ENCODE data around the gene PLEKHM3. TPM values are rescaled to one million over a fixed set of nuclear protein-coding genes. Genes with fewer than 3 reads are reported as not detected.

PLEKHM3 gene
- total and polyA plus RNA-seq, 4 donors, result 15.6 to 34.5 (median 18.3) TPM

DNA sequence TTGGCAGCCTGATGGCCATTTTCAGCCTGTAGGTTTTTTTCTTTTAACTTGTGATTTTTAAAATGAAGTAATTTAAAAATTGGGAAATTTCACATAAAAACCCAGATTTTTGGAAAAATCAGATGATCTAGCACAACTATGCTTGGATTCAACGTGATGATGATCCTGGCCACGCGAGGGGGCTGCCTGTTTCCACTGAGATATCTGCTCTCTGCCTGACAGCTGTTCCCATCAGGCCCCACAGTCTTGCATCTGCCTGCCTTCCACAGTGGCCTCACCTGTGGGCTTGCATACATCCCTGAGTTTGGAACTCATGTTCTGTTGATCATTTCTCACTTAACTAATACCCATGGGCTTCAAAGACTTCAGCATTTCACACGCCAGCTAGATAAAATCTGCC lies 163.5 kb downstream of the PLEKHM3 start:
- no peak for DNase-seq (ENCODE audit: low read depth in 4 of 6, low spot score in 6 of 6)
- 80% methylated on average over 3 of the region's 4 CpGs for WGBS (ENCODE audit: insufficient coverage)
- H3K4me1 ChIP-seq (ENCODE audit: control insufficient read depth, insufficient read depth, low read length), result no peaks in the 10 kb centered on the region

DNA sequence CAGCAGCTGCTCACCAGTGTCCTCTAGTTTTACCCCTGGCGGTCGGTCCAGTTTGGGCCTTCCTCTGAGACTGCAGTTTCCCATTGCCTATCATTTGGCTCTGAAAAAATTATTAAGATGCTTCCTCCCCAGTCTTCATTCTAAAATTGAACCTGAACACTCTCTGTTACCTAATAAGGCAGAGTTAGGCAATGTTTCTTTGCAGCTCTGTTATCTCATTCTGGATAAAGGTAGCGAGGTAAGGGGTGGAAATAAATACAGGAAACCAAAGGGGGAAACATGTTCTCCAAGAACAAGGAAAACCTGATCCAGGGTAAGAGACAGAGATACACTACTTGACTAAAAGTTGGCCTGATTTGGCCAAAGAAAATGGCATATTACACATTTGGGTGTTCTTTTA lies 164.6 kb downstream of the PLEKHM3 start:
- Histone ChIP-seq H3K9me3 (ENCODE audit: control insufficient read depth, insufficient read depth, low read length) (no peaks in the 10 kb centered on the region), H3K4me3 (ENCODE audit: low read depth, low read length) (no peak overlapping the region), H3K36me3 (ENCODE audit: control insufficient read depth, insufficient read depth, low read length) (no peaks in the 10 kb centered on the region), H3K27me3 (ENCODE audit: control insufficient read depth, insufficient read depth, low read length) (no peaks in the 10 kb centered on the region), H3K27ac (ENCODE audit: low read depth, low read length) (no peak overlapping the region), H3K4me1 (ENCODE audit: control insufficient read depth, insufficient read depth, low read length) (no peaks in the 10 kb centered on the region)
- no peak for DNase-seq (ENCODE audit: low read depth in 4 of 6, low spot score in 6 of 6)
- WGBS (ENCODE audit: insufficient coverage), result 88% methylated on average over 2 of the region's 3 CpGs

More for the DNA sequence above, 163.5 kb downstream of the PLEKHM3 start:
- Histone ChIP-seq H3K9me3 (ENCODE audit: control insufficient read depth, insufficient read depth, low read length) (no peaks in the 10 kb centered on the region), H3K27ac (ENCODE audit: low read depth, low read length) (no peak overlapping the region), H3K36me3 (ENCODE audit: control insufficient read depth, insufficient read depth, low read length) (no peaks in the 10 kb centered on the region), H3K27me3 (ENCODE audit: control insufficient read depth, insufficient read depth, low read length) (no peaks in the 10 kb centered on the region), H3K4me3 (ENCODE audit: low read depth, low read length) (no peak overlapping the region)

DNA sequence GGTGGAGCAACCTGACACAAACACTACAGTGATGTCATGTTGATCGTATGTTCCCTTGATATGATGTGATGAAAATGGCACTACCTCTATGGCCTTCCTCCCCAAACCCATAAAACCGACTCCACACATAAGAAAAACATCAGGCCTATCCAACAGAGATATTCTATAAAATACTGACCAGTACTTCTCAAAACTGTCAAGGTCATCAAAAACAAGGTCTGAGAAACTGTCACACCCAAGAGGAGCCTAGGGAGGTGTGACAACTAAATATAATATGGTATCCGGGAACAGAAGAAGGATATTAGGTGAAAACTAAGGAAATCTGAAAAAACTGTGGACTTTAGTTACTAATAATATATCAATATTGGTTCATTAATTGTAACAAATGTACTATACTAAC lies 169.7 kb downstream of the PLEKHM3 start:
- Histone ChIP-seq H3K9me3 (ENCODE audit: control insufficient read depth, insufficient read depth, low read length) (no peaks in the 10 kb centered on the region), H3K27me3 (ENCODE audit: control insufficient read depth, insufficient read depth, low read length) (no peaks in the 10 kb centered on the region), H3K4me1 (ENCODE audit: control insufficient read depth, insufficient read depth, low read length) (no peaks in the 10 kb centered on the region), H3K36me3 (ENCODE audit: control insufficient read depth, insufficient read depth, low read length) (no peaks in the 10 kb centered on the region), H3K4me3 (ENCODE audit: low read depth, low read length) (no peak overlapping the region), H3K27ac (ENCODE audit: low read depth, low read length) (no peak overlapping the region)
- no CpG with 5 or more reads among the region's 3 CpGs for WGBS (ENCODE audit: insufficient coverage)
- DNase-seq (ENCODE audit: low read depth in 4 of 6, low spot score in 6 of 6), result no peak

DNA sequence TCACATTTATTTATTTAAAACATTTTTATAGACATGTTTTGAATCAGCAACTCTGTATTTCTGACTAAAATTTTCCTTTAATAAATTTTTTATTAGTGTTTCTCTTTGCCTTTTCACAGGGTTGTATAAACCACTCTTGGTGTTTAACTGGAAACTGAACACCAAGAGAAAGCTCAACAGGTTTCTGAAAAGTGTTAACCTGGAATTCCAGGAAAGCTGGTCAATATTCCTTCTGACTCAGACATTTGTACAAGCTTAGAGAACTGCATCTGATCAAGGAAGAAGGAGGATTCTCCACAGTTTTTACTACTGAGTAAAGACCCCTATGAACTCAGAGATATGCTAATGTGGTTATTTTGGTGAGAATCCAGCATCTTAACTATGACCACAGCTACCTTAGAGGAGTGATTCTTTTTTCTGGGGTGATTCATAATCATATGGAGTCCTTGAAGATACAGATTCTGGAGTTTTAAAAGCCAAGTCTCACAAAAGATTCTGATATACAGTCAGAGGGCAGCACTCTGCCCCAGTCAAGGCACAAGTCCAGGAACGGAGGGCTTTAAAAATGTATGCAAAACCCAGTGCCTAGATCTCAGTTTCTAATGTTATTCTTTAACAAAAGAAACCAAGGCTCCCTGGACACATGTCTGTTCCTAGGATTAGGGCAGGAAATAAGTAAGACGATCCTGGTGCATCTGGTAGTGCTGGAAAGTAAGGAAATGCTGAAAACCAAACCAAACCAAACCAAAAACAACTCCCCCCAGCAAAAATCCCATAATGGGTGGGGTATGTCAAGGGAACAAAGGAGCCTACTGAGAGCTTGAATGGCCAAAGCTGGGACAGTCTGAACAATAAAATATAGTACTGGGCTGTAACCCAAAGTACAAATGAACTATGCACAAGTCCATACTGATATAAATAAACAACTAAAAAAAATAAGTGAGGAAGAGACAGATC lies 170.6 kb downstream of the PLEKHM3 start:
- Histone ChIP-seq H3K4me3 (ENCODE audit: low read depth, low read length) (no peak overlapping the region), H3K4me1 (ENCODE audit: control insufficient read depth, insufficient read depth, low read length) (no peaks in the 10 kb centered on the region), H3K9me3 (ENCODE audit: control insufficient read depth, insufficient read depth, low read length) (no peaks in the 10 kb centered on the region), H3K36me3 (ENCODE audit: control insufficient read depth, insufficient read depth, low read length) (no peaks in the 10 kb centered on the region), H3K27ac (ENCODE audit: low read depth, low read length) (no peak overlapping the region), H3K27me3 (ENCODE audit: control insufficient read depth, insufficient read depth, low read length) (no peaks in the 10 kb centered on the region)
- DNase-seq (ENCODE audit: low read depth in 4 of 6, low spot score in 6 of 6), result no peak
- WGBS (ENCODE audit: insufficient coverage), result 83% methylated on average over 1 of the region's 2 CpGs

DNA sequence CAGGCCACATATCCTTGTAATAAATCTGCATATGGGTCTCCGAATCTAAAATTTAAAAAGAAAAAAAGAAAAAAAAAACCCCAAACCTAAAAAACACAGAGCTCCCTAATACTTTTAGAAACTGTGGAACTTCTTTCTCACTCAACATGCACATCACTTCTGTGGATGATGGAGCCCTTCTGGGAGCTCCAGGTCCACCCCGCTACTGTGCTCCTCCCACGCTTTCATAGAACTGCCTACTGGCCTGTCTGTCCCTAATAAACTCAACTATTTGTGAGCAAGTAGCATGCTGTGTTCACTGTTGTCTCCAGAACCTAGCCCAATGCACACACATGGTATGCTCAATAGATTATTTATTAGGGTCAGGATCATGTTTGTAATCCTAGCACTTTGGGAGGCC lies 172.5 kb downstream of the PLEKHM3 start:
- Histone ChIP-seq H3K9me3 (ENCODE audit: control insufficient read depth, insufficient read depth, low read length) (no peaks in the 10 kb centered on the region), H3K4me3 (ENCODE audit: low read depth, low read length) (no peak overlapping the region), H3K36me3 (ENCODE audit: control insufficient read depth, insufficient read depth, low read length) (no peaks in the 10 kb centered on the region), H3K4me1 (ENCODE audit: control insufficient read depth, insufficient read depth, low read length) (no peaks in the 10 kb centered on the region), H3K27me3 (ENCODE audit: control insufficient read depth, insufficient read depth, low read length) (no peaks in the 10 kb centered on the region), H3K27ac (ENCODE audit: low read depth, low read length) (no peak overlapping the region)
- WGBS (ENCODE audit: insufficient coverage), result no CpG with 5 or more reads among the region's 3 CpGs
- no peak for DNase-seq (ENCODE audit: low read depth in 4 of 6, low spot score in 6 of 6)

DNA sequence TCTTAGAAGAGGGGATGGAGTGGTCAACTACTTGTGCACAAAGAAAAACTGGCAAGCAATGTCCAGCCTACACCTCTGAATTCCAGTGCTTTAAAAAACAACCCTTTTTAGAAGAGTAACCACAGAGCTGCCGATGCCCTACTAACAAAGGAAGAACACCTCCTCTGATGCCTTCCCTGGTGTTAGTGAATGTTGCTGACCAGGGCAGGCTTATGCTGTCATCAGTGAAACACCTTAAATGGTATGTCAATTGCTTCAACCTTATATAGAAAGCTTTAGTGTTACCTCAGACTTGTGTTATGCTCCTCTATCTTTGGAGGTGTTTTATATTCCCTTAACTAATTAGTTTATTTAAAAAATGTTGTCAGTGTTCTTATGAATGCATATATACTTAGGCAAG lies 175.9 kb downstream of the PLEKHM3 start:
- DNase-seq (ENCODE audit: low read depth in 4 of 6, low spot score in 6 of 6), result no peak
- no peak overlapping the region for H3K27ac ChIP-seq (ENCODE audit: low read depth, low read length)
- H3K27me3 ChIP-seq (ENCODE audit: control insufficient read depth, insufficient read depth, low read length), result no peaks in the 10 kb centered on the region
- no CpG with 5 or more reads among the region's 1 CpG for WGBS (ENCODE audit: insufficient coverage)
- no peaks in the 10 kb centered on the region for H3K9me3 ChIP-seq (ENCODE audit: control insufficient read depth, insufficient read depth, low read length)
- H3K4me1 ChIP-seq (ENCODE audit: control insufficient read depth, insufficient read depth, low read length), result no peaks in the 10 kb centered on the region
- H3K4me3 ChIP-seq (ENCODE audit: low read depth, low read length), result no peak overlapping the region
- H3K36me3 ChIP-seq (ENCODE audit: control insufficient read depth, insufficient read depth, low read length), result no peaks in the 10 kb centered on the region

DNA sequence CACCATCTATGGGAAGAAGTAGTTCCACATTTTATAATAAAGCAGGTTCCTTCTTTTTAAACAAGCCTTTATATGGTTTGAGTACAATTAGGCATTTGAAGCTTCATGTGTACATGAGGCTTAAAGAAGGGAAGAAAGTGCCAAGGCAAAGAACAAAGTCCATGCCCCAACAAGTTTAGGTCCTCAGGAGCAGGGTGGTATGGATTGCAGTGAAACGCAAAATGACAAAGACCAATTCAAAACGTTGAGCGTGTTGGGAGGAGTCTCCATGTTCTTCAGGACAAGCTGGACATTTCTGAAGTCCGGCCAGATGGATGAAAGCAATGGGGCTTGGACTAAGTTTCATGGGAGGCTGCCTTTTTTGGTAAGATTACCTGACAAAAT lies 176.8 kb downstream of the PLEKHM3 start:
- Histone ChIP-seq H3K9me3 (ENCODE audit: control insufficient read depth, insufficient read depth, low read length) (no peaks in the 10 kb centered on the region), H3K4me3 (ENCODE audit: low read depth, low read length) (no peak overlapping the region), H3K27me3 (ENCODE audit: control insufficient read depth, insufficient read depth, low read length) (no peaks in the 10 kb centered on the region), H3K4me1 (ENCODE audit: control insufficient read depth, insufficient read depth, low read length) (no peaks in the 10 kb centered on the region), H3K36me3 (ENCODE audit: control insufficient read depth, insufficient read depth, low read length) (no peaks in the 10 kb centered on the region), H3K27ac (ENCODE audit: low read depth, low read length) (no peak overlapping the region)
- DNase-seq (ENCODE audit: low read depth in 4 of 6, low spot score in 6 of 6), result no peak
- 91% methylated on average over 4 of the region's 4 CpGs for WGBS (ENCODE audit: insufficient coverage)

DNA sequence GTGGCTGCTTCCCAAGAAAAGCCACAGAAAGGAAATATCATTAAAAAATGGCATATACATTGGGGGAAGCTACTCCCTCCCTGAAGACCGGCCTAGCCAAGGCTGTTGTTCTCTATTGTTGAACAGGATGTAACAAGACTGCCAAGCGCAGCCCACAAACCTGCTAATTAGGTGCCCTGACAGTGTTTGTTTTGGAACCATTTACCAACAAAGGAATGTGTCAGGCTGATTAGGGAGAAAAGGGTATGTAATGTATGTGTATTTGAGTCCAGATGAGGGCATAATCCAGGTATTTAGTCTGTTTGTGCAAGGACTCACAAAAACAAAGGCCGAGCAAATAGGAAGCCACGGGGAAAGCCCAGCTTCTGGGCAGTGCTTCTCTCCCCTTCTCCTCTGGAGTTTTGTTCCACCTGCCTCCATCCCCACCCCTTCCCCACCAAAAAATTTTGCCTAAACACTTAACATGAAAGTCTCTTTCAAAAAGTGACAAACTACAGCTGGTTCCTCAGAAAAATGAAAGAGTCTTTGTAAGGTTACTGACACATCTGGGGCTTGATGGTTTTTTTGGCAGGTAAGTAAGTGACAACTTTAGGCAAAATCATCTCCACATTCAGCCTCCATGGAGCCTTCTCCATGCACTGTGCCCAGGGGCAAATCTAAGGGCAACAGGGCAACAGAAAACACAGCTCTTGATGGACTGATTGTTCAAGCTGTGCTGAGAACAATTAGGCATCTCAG lies 177.4 kb downstream of the PLEKHM3 start:
- WGBS (ENCODE audit: insufficient coverage), result 80% methylated on average over 4 of the region's 4 CpGs
- Histone ChIP-seq H3K36me3 (ENCODE audit: control insufficient read depth, insufficient read depth, low read length) (no peaks in the 10 kb centered on the region), H3K4me3 (ENCODE audit: low read depth, low read length) (no peak overlapping the region), H3K4me1 (ENCODE audit: control insufficient read depth, insufficient read depth, low read length) (no peaks in the 10 kb centered on the region), H3K9me3 (ENCODE audit: control insufficient read depth, insufficient read depth, low read length) (no peaks in the 10 kb centered on the region), H3K27ac (ENCODE audit: low read depth, low read length) (no peak overlapping the region), H3K27me3 (ENCODE audit: control insufficient read depth, insufficient read depth, low read length) (no peaks in the 10 kb centered on the region)
- DNase-seq (ENCODE audit: low read depth in 4 of 6, low spot score in 6 of 6), result peak in 1 of 6 donors; percentile 39

DNA sequence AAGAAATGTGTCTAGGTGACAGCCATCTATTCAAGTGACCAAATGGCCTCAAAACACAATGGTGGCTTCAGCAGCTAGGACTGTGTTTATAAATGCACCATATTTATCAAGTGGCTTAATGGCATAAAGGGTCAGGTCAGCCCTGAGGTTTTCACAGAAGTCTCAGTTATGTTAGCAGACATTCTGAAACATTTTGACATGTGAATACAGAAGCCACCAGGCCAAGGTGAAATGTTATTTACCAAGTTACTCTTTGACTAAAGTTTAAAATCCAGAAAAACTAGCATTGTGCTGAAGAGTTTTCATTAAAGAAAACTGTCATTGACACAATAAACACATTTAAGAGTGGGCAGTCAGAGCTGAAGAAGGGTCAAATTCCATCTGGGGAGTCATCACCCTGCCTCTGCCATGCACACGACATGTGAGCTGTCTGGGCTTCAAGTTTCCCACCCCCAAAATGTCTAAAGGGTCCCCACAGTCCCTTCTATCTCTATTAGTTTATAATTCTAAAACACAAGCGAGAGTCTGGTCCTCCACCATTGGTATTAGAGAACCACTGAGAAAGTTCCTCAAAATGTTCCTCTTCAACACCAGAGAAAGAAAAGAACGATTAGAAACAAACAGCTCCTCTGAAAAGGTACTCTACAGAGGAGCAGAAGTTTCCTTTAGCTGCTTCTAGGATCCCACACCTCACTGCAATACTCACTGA lies 178.1 kb downstream of the PLEKHM3 start:
- WGBS (ENCODE audit: insufficient coverage), result 100% methylated on average over 1 of the region's 3 CpGs

More for the DNA sequence above, 178.1 kb downstream of the PLEKHM3 start:
- DNase-seq (ENCODE audit: low read depth in 4 of 6, low spot score in 6 of 6), result no peak
- Histone ChIP-seq H3K4me3 (ENCODE audit: low read depth, low read length) (no peak overlapping the region), H3K27me3 (ENCODE audit: control insufficient read depth, insufficient read depth, low read length) (no peaks in the 10 kb centered on the region), H3K9me3 (ENCODE audit: control insufficient read depth, insufficient read depth, low read length) (no peaks in the 10 kb centered on the region), H3K4me1 (ENCODE audit: control insufficient read depth, insufficient read depth, low read length) (no peaks in the 10 kb centered on the region), H3K27ac (ENCODE audit: low read depth, low read length) (no peak overlapping the region), H3K36me3 (ENCODE audit: control insufficient read depth, insufficient read depth, low read length) (no peaks in the 10 kb centered on the region)
